ENCODE results near the gene FNDC3A.

Gene FNDC3A

GRCh38 chr13:48975856-48976575 is at the start of gene FNDC3A:
TSS of gene FNDC3A (plus strand) at chr13:48975912. CDS start at chr13:49006191, 30,279 bp downstream.
- 0 out of 2 replicates have a peak, but pooled peaks have one; percentile 7 for TF ChIP-seq CTCF (IDR thresholded peaks at IDR 0.05)

- TF ChIP-seq CTCF (IDR thresholded peaks at IDR 0.05) = no peak
Observed at GRCh38 chr13:48928757-48929430, 46.8 kb upstream of the FNDC3A start.

GRCh38 chr13:48930918-48931317 is 44.8 kb upstream of the FNDC3A start:
- no peak for TF ChIP-seq CTCF (IDR thresholded peaks at IDR 0.05)

GRCh38 chr13:48938308-48938943 is 37.3 kb upstream of the FNDC3A start:
- TF ChIP-seq CTCF (IDR thresholded peaks at IDR 0.05) = no peak

- no peak for TF ChIP-seq CTCF (IDR thresholded peaks at IDR 0.05)
Observed at GRCh38 chr13:48939728-48940127, 36.0 kb upstream of the FNDC3A start.

GRCh38 chr13:48942131-48942530 is 33.6 kb upstream of the FNDC3A start:
- TF ChIP-seq CTCF (IDR thresholded peaks at IDR 0.05) = no peak

GRCh38 chr13:48944221-48944620 is 31.5 kb upstream of the FNDC3A start:
- TF ChIP-seq CTCF (IDR thresholded peaks at IDR 0.05) = no peak
